ENCODE measurements around the gene BEND2.

Gene BEND2

GRCh38 chrX:18206657-18207056, 14.0 kb downstream of the BEND2 start:
- H3K4me3 ChIP-seq (replicated peaks; ENCODE audit: low read depth, low read length), result no peak overlapping the region
- no peak for DNase-seq (ENCODE audit: low read depth)
- TF ChIP-seq CTCF (IDR thresholded peaks at IDR 0.05; ENCODE audit: low read length, missing control alignments), result no peak

- TF ChIP-seq CTCF (IDR thresholded peaks at IDR 0.05; ENCODE audit: low read length, missing control alignments), result no peak
Measured at GRCh38 chrX:18203631-18204030, 17.1 kb downstream of the BEND2 start.

GRCh38 chrX:18194688-18195087, 26.0 kb downstream of the BEND2 start:
- no peak for TF ChIP-seq CTCF (IDR thresholded peaks at IDR 0.05; ENCODE audit: low read length, missing control alignments)
- no peak for DNase-seq (ENCODE audit: low read depth)
- no peak overlapping the region for H3K4me3 ChIP-seq (replicated peaks; ENCODE audit: low read depth, low read length)

More at GRCh38 chrX:18203631-18204030, 17.1 kb downstream of the BEND2 start:
- no peak for DNase-seq (ENCODE audit: low read depth)
- H3K4me3 ChIP-seq (replicated peaks; ENCODE audit: low read depth, low read length), result no peak overlapping the region

GRCh38 chrX:18179446-18179845, 41.2 kb downstream of the BEND2 start:
- no peak overlapping the region for H3K4me3 ChIP-seq (replicated peaks; ENCODE audit: low read depth, low read length)
- DNase-seq (ENCODE audit: low read depth), result no peak
- TF ChIP-seq CTCF (IDR thresholded peaks at IDR 0.05; ENCODE audit: low read length, missing control alignments), result no peak

GRCh38 chrX:18174971-18175370, 45.7 kb downstream of the BEND2 start:
- no peak for DNase-seq (ENCODE audit: low read depth)
- H3K4me3 ChIP-seq (replicated peaks; ENCODE audit: low read depth, low read length), result no peak overlapping the region
- TF ChIP-seq CTCF (IDR thresholded peaks at IDR 0.05; ENCODE audit: low read length, missing control alignments), result no peak

- no peak for TF ChIP-seq CTCF (IDR thresholded peaks at IDR 0.05; ENCODE audit: low read length, missing control alignments)
- no peak for DNase-seq (ENCODE audit: low read depth)
- H3K4me3 ChIP-seq (replicated peaks; ENCODE audit: low read depth, low read length), result no peak overlapping the region
Measured at GRCh38 chrX:18174209-18174608, 46.5 kb downstream of the BEND2 start.

- TF ChIP-seq CTCF (IDR thresholded peaks at IDR 0.05; ENCODE audit: low read length, missing control alignments), result no peak
Measured at GRCh38 chrX:18173494-18174180, 47.0 kb downstream of the BEND2 start.

More at GRCh38 chrX:18173494-18174180, 47.0 kb downstream of the BEND2 start:
- no peak overlapping the region for H3K4me3 ChIP-seq (replicated peaks; ENCODE audit: low read depth, low read length)
- no peak for DNase-seq (ENCODE audit: low read depth)
